ENCODE data around the gene ARHGAP27. TPM values are rescaled to one million over a fixed set of nuclear protein-coding genes. Genes with fewer than 3 reads are reported as not detected.
A peak's percentile ranks its signal among the peaks of the same experiment; 100 is the strongest.

The ARHGAP27 gene
- total and polyA plus RNA-seq, 8 donors, result 7.7 to 390 (median 45.5) TPM

- Histone ChIP-seq H3K27ac (no peak overlapping the region), H3K27me3 (no peaks in the 10 kb centered on the region), H3K36me3 (no peaks in the 10 kb centered on the region), H3K4me1 (peaks cover 10 to 41% (median 26%) of the 10 kb centered on the region in 4 donors), H3K4me3 (no peak overlapping the region), H3K9me3 (no peaks in the 10 kb centered on the region)
- TF ChIP-seq POLR2A (IDR thresholded peaks at IDR 0.05) (no peak), POLR2AphosphoS5 (IDR thresholded peaks at IDR 0.05) (no peak), EP300 (IDR thresholded peaks at IDR 0.05) (no peak), CTCF (IDR thresholded peaks at IDR 0.05) (no peak)
- no peak for DNase-seq
- 48 to 64% (median 53%) methylated on average over 9 of the region's 9 CpGs for WGBS, 5 donors
- intact Hi-C loops (cut with DNase I; ENCODE audit: low total_unique reads), result no loop called here
Measured at GRCh38 chr17:45376171-45377005, 56.3 kb downstream of the ARHGAP27 start.

GRCh38 chr17:45374501-45374900 is 58.2 kb downstream of the ARHGAP27 start:
- Histone ChIP-seq H3K4me3 (no peak overlapping the region), H3K27ac (no peak overlapping the region), H3K27me3 (no peaks in the 10 kb centered on the region), H3K36me3 (no peaks in the 10 kb centered on the region), H3K4me1 (peaks cover 10 to 44% (median 26%) of the 10 kb centered on the region in 4 donors), H3K9me3 (no peaks in the 10 kb centered on the region)
- 80 to 94% (median 89%) methylated on average over 6 of the region's 6 CpGs for WGBS, 5 donors
- DNase-seq, result no peak
- intact Hi-C loops (cut with DNase I; ENCODE audit: low total_unique reads), result no loop called here
- TF ChIP-seq EP300 (IDR thresholded peaks at IDR 0.05) (no peak), POLR2AphosphoS5 (IDR thresholded peaks at IDR 0.05) (no peak), CTCF (IDR thresholded peaks at IDR 0.05) (no peak), POLR2A (IDR thresholded peaks at IDR 0.05) (no peak)

- no peak for DNase-seq
- no peaks in the 10 kb centered on the region for H3K36me3 ChIP-seq
- H3K4me1 ChIP-seq, result peaks cover 10 to 44% (median 26%) of the 10 kb centered on the region in 4 donors
- no peaks in the 10 kb centered on the region for H3K27me3 ChIP-seq
- H3K4me3 ChIP-seq, result peak overlapping the region in 1 of 4 donors; percentile 41
- TF ChIP-seq POLR2A (IDR thresholded peaks at IDR 0.05), result no peak
- no peak for TF ChIP-seq EP300 (IDR thresholded peaks at IDR 0.05)
- no peak for TF ChIP-seq POLR2AphosphoS5 (IDR thresholded peaks at IDR 0.05)
- 67 to 82% (median 71%) methylated on average over 8 of the region's 8 CpGs for WGBS, 5 donors
- H3K9me3 ChIP-seq, result no peaks in the 10 kb centered on the region
- H3K27ac ChIP-seq, result peak overlapping the region; percentile 25 to 86 (median 86)
- intact Hi-C loops (cut with DNase I; ENCODE audit: low total_unique reads), result no loop called here
Measured at GRCh38 chr17:45372325-45372869, 60.3 kb downstream of the ARHGAP27 start.

- intact Hi-C loops (cut with DNase I; ENCODE audit: low total_unique reads), result no loop called here
- Histone ChIP-seq H3K36me3 (no peaks in the 10 kb centered on the region), H3K9me3 (no peaks in the 10 kb centered on the region), H3K4me1 (peaks cover 10 to 44% (median 26%) of the 10 kb centered on the region in 4 donors), H3K27ac (peak overlapping the region; percentile 85 to 91 (median 86)), H3K27me3 (no peaks in the 10 kb centered on the region), H3K4me3 (peak overlapping the region; percentile 21 to 41 (median 37))
- peak; percentile 84 to 95 for DNase-seq
- WGBS, 5 donors, result 12 to 16% (median 12%) methylated on average over 46 to 55 of the region's 55 CpGs
- TF ChIP-seq EP300 (IDR thresholded peaks at IDR 0.05) (no peak), CTCF (IDR thresholded peaks at IDR 0.05) (no peak), POLR2A (IDR thresholded peaks at IDR 0.05) (peak in 1 of 4 donors; percentile 17), POLR2AphosphoS5 (IDR thresholded peaks at IDR 0.05) (peak; percentile 64 to 88 (median 72))
Measured at GRCh38 chr17:45371414-45372324, 61.0 kb downstream of the ARHGAP27 start.

Data from stomach (tissue), 9 donors.